ENCODE data around the gene C19orf73. TPM values are rescaled to one million over a fixed set of nuclear protein-coding genes. Genes with fewer than 3 reads are reported as not detected.
A peak's percentile ranks its signal among the peaks of the same experiment; 100 is the strongest.

Gene C19orf73
- total RNA-seq, 2 donors from 2014 or later: 3.1 to 5.9 TPM

DNA sequence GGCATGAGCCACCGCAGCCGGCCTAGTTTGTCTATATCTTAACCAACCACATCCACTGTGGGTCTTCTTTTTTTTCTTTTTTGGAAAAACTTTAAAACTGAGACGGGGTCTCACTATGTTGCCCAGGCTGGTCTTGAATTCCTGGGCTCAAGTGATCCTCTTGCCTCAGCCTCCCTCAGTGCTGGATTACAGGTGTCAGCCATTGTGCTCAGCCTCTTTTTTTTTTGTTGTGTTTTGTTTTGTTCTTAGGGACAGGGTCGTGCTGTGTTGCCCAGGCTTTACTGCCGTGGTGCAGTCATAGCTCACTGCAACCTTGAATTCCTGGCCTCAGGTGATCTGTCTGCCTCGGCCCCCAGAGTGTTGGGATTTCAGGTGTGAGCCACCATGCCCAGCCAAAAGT lies 26.3 kb downstream of the C19orf73 start:
- H3K27ac ChIP-seq: no peak overlapping the region
- H3K27me3 ChIP-seq: no peaks in the 10 kb centered on the region
- no peaks in the 10 kb centered on the region for H3K9me3 ChIP-seq
- no peak overlapping the region for H3K4me3 ChIP-seq
- TF ChIP-seq, protein P1, sequence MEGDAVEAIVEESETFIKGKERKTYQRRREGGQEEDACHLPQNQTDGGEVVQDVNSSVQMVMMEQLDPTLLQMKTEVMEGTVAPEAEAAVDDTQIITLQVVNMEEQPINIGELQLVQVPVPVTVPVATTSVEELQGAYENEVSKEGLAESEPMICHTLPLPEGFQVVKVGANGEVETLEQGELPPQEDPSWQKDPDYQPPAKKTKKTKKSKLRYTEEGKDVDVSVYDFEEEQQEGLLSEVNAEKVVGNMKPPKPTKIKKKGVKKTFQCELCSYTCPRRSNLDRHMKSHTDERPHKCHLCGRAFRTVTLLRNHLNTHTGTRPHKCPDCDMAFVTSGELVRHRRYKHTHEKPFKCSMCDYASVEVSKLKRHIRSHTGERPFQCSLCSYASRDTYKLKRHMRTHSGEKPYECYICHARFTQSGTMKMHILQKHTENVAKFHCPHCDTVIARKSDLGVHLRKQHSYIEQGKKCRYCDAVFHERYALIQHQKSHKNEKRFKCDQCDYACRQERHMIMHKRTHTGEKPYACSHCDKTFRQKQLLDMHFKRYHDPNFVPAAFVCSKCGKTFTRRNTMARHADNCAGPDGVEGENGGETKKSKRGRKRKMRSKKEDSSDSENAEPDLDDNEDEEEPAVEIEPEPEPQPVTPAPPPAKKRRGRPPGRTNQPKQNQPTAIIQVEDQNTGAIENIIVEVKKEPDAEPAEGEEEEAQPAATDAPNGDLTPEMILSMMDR (IDR thresholded peaks at IDR 0.05): no peak
- H3K4me1 ChIP-seq: peaks cover 0 to 30% of the 10 kb centered on the region in 2 donors
- DNase-seq (ENCODE audit: low spot score): no peak
- H3K36me3 ChIP-seq: peaks cover 82% of the 10 kb centered on the region

DNA sequence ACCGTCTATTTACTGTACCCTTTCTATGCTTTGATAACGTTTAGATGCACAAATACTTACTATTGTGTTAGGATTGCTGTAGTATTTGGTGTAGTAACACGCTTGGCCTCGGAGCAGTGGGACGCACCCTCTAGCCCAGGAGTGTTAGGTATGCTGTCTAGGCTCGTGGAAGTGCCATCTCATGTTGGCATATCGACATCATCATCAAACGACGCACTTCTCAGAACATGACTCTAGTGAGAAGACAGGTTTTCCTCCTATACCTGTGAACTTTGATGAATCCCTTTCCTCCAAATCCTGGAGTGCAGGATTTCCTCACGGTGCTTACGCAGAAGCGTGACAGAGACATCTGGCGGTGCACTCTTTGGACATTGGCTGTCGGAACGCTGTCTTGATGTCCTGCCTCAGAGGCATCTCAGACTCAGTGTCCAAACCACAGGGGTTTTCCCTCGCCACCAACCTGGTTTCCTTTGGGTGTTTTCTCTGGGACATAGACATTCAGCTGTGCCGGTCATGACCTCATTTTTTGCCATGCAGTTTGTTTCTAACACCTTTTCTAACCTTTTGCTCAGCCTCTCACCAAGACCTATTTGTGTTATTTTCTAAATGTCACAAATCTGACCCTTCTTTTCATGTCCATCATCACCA lies 27.4 kb downstream of the C19orf73 start:
- DNase-seq (ENCODE audit: low spot score): no peak
- H3K36me3 ChIP-seq: peaks cover 71% of the 10 kb centered on the region
- H3K4me1 ChIP-seq: peaks cover 0 to 36% of the 10 kb centered on the region in 2 donors

DNA sequence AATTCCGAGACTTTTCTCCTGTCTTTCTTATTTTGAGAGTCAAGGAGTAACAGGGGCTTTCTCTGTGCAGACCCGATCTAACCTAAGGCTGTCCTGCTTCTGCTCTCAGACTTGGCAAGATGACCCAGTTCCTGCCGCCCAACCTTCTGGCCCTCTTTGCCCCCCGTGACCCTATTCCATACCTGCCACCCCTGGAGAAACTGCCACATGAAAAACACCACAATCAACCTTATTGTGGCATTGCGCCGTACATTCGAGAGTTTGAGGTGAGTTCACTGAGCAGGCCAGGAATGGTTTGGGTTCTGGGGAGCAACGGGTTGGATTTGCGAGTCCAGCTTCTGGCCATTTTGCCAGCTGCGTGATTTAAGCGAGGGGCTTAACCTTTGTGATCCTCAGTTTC lies 32.6 kb downstream of the C19orf73 start:
- H3K4me3 ChIP-seq: peak overlapping the region; percentile 83 to 94
- H3K27ac ChIP-seq: peak overlapping the region in 1 of 2 donors; percentile 85
- H3K36me3 ChIP-seq: peaks cover 35% of the 10 kb centered on the region
- peaks cover 0 to 32% of the 10 kb centered on the region in 2 donors for H3K4me1 ChIP-seq
- TF ChIP-seq, protein P1 (IDR thresholded peaks at IDR 0.05): no peak
- H3K9me3 ChIP-seq: no peaks in the 10 kb centered on the region
- no peak for DNase-seq (ENCODE audit: low spot score)
- H3K27me3 ChIP-seq: no peaks in the 10 kb centered on the region

More for the DNA sequence above, 27.4 kb downstream of the C19orf73 start:
- no peak overlapping the region for H3K27ac ChIP-seq
- TF ChIP-seq, protein P1 (IDR thresholded peaks at IDR 0.05): no peak
- H3K27me3 ChIP-seq: no peaks in the 10 kb centered on the region
- no peak overlapping the region for H3K4me3 ChIP-seq
- H3K9me3 ChIP-seq: no peaks in the 10 kb centered on the region

DNA sequence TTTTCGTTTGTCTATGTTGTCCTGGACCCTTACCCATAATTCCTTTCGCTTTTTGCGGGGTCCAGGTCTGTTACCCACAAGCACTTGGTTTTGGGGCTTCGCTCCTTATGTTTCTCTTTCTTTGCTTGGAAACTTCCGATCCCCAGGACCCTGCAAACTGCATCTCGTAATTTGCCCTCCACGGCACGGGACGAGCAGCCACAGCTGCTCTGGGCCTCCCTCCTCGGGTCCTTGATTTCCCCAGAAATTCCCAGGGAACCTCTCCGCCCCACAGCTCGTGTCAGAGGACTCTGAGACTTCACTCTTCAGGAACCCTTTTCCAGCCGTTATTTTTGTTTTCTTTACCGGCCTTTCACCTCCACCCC lies 33.1 kb downstream of the C19orf73 start:
- DNase-seq (ENCODE audit: low spot score): no peak
- TF ChIP-seq, protein P1 (IDR thresholded peaks at IDR 0.05): no peak
- H3K4me1 ChIP-seq: peaks cover 0 to 32% of the 10 kb centered on the region in 2 donors
- H3K36me3 ChIP-seq: peaks cover 30% of the 10 kb centered on the region
- no peaks in the 10 kb centered on the region for H3K27me3 ChIP-seq
- peak overlapping the region; percentile 85 to 93 for H3K27ac ChIP-seq
- peak overlapping the region; percentile 83 to 94 for H3K4me3 ChIP-seq
- H3K9me3 ChIP-seq: no peaks in the 10 kb centered on the region

DNA sequence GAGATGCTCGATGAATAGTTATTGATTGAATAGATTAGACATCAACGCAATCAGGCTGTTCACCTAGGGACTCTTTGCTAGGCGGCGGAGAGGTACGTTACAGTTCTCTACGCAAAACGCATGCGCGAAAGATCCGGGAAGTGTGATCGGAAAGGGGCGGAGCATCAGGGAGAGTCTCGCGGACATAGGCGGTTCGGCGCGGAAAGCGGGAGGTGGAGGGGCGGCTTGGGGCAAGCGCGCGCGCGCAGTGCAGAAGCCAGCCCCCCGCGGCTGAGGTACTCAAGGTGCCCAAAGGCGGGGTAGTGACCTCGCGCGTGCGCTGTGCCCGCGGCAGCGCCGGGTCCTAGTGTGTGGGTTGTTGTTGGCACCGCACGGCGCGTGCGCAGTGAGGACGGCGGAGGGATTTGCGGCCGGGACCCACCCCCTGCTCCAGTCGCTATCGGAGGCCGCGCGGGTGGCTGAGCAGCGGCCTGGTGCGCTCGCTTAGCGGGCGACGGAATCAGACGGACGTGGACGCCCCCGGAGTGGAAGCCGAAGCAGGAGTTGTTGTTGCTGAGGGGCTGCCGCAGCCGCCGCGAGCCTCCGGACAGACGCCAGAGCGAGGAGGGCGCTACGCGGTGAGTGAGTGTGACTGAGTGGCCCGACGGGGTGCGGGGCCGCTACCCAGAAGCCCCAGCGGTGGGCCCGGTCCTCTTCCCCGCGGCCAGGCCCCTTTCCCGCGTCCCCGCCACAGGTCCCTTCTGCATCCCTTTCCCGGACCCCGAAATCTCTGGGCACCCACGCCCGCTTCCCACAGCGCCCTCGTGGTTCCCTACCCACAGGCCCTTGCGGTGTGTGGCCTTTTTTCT lies 33.7 kb downstream of the C19orf73 start, which contains the start of gene SNRNP70:
TSS of gene SNRNP70 (plus strand) at position 432 of the 848 bp plus-strand sequence. CDS start 964 bp downstream, outside the sequence.
- DNase-seq (ENCODE audit: low spot score): peak; percentile 99
- Histone ChIP-seq H3K27me3 (no peaks in the 10 kb centered on the region), H3K36me3 (peaks cover 24% of the 10 kb centered on the region), H3K4me1 (peaks cover 0 to 32% of the 10 kb centered on the region in 2 donors), H3K27ac (peak within 1 kb of the TSS; percentile 85 to 93), H3K4me3 (peak within 1 kb of the TSS; percentile 83 to 94), H3K9me3 (no peaks in the 10 kb centered on the region)
- TF ChIP-seq, protein P1 (IDR thresholded peaks at IDR 0.05): peak in 1 of 2 donors; percentile 27

Measured in right atrium auricular region (tissue), 2 donors.